Stimulated activated naive CD4-positive, alpha-beta T cell (primary cell): ENCODE measurements around the gene ALDH8A1.
"Not testable (repeated sequence)": the region's sequence is repeated elsewhere in the genome, so short reads cannot be mapped to it uniquely, and the experiment has no call there.

Experiments used
- DNase-seq, 6 experiments: peaks; one replicate each; lab custom pipeline; 2025; lab: John Stamatoyannopoulos, UW

The ALDH8A1 gene

GRCh38 chr6:134910593-134910935 lies 39.3 kb downstream of the ALDH8A1 start:
- DNase-seq, result no peak

DNA sequence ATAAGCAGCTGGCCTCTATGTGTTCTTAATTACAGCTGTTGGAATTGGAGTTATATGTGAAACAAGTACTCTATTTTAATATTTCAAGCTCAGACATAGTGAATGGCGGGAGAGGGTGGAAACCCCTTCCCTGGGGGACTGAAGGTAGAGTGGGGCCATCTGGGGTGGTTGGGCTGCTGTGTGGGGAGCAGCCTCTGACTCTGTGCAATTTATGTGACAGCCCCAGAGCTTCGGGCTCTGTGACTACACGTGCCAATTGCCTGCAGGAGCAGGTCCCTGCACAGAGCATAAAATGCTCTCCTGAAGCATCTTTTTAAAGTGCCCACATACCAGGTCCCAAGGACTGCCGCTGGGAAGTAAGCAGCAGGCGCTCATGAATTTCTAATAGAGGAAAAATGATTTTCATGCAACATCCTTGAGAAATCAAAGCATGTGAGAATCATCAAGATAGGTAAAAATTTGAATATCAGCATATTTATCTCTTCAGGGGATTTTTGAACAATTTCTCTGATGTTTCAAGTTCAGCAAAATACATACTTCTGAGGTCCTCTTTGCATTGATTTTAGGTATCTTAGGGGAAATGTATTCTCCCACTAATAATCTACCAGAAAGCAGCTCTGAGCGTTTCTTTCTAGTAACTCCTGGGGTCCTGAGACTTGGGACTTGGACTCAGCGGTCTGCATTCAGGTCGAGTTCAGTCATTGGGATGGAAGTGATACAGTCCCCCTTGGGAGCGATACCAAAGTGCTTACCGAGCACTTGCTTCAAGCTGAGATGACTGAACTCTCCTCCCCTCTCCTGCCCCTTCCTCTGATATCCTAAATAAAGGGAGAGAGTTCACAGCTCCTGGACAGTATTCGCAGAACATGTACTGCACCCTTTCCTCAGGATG lies 40.0 kb downstream of the ALDH8A1 start:
- DNase-seq, result no peak

DNA sequence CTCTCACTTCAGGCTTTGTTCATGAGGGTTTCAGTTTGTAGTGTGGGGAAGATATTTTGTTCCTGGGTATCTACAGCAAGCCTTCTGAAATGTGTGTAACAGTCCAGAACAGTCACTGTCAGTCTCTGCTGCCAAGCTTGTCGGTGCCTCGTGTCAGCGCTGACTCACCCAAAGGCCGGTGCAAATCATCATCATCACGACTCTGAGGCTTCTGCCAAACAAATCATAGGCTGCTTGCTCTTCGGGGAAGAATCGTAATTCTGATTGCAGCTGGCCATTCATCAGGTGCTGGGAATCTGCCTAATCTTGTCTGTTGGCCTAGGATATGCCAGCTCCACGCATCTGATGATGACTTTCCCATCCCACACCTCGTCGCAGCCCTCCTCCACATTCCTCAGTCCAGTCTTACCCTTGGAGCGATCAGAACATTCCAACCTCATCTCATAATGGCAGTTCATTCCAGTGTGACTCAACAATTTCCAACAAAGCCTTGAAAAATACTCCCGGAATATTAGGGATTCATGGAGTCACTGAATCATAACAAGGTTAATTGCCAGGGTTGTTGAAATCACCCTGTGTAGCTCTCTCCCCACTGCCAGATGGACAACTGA lies 40.9 kb downstream of the ALDH8A1 start:
- DNase-seq, result no peak

DNA sequence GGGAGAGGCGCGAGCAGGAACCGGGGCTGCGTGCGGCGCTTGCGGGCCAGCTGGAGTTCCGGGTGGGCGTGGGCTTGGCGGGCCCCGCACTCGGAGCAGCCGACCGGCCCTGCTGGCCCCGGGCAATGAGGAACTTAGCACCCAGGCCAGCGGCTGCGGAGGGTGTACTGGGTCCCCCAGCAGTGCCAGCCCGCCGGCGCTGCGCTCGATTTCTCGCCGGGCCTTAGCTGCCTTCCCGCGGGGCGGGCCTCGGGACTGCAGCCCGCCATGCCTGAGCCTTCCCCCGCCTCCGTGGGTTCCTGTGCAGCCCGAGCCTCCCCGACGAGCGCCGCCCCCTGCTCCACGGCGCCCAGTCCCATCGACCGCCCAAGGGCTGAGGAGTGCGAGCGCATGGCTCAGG lies 45.2 kb downstream of the ALDH8A1 start:
- not testable (repeated sequence) for DNase-seq

GRCh38 chr6:134903448-134903847 lies 46.5 kb downstream of the ALDH8A1 start:
- no peak for DNase-seq

GRCh38 chr6:134902936-134903335 lies 47.0 kb downstream of the ALDH8A1 start:
- DNase-seq, result no peak

- no peak for DNase-seq
These were observed 47.6 kb downstream of the ALDH8A1 start for GRCh38 chr6:134902074-134902861.

DNA sequence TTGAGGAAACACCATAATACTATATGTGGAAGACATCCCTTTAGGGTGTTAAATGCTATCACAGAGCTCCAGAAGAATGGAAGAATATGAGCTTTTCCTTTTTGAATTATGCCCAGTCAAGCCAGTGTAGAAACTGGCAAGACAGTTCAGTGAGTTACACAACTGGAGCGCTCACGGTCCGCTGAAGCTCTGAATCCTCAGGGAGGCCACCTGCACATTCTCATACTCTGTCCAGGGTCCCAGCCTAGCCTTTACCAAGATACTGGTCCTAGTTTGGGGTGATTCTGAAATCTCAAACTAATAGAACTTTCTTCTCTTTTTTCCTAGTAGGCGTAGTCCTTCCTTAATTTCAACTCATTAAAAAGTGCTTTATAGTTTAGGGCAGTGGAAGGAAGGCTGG lies 51.3 kb downstream of the ALDH8A1 start:
- DNase-seq, result no peak

DNA sequence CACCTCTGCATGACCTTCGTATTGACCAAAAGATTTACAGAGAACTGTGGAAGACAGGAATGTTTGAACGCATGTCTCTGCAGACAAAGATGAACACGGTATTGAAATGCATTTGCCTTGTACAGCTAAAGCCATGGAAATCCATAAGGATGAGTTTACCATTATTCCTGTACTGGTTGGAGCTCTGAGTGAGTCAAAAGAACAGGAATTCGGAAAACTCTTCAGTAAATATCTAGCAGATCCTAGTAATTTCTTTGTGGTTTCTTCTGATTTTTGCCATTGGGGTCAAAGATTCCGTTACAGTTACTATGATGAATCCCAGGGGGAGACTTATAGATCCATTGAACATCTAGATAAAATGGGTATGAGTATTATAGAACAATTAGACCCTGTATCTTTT lies 51.7 kb downstream of the ALDH8A1 start:
- not testable (repeated sequence) for DNase-seq

DNA sequence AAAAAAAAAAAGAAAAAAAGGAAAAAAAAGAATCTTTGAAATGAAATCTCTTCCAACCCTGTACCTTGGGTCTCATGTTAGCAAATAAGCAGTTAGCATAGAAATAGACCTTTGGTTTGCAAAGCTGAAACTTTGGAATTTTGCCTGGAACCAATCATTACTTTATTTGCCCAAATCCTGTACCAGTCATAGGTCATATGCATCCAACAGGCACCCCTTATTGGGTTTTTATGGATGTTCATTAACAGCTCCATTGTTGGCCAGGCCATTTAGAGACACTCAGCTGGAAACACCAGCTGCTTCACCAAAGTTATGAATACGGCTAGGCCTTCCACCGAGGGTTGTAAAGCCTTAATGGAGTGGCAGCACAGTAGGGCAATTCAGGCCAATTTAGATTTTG lies 53.0 kb downstream of the ALDH8A1 start:
- no peak for DNase-seq

GRCh38 chr6:134894800-134895199 lies 55.1 kb downstream of the ALDH8A1 start:
- DNase-seq, result no peak

DNA sequence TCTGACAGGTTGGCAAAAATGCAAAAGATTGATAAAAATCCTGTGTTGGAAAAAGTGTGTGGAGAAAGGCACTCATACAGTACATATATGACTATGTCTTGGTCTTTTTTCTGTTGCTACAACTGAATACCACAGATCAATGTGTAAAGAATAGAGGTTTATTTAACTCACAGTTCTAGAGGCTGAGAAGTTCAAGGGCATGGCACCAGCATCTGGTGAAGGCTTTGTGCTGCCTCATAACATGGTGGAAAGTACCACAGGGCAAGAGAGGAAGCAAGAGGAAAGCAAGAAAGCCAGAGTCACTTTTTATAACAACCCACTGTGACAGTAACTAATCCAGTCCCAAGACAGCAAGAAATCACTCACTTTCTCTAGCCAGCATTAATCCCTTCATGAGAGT lies 57.5 kb downstream of the ALDH8A1 start:
- no peak for DNase-seq

DNA sequence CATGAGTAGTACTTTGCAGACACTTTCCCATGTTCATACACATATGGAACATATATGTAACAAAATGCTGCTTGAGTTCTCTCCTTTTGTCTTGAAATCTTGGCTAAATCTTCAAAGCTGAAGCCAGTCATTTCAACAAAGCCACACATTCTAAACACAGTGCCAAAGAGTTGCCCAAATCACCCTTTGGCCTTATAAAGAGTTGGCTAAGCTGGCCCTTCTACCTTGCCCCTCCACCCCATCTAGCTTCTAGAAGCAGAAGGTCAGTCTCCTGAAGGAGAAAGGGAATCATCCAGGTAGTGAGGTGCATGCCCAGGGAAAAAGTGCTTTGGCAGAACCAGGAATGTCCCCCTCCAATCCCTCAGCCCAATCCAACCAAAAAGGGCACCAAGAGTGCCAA lies 58.3 kb downstream of the ALDH8A1 start:
- no peak for DNase-seq

GRCh38 chr6:134888316-134888715 lies 61.6 kb downstream of the ALDH8A1 start:
- no peak for DNase-seq

GRCh38 chr6:134884752-134885151 lies 65.1 kb downstream of the ALDH8A1 start:
- no peak for DNase-seq

DNA sequence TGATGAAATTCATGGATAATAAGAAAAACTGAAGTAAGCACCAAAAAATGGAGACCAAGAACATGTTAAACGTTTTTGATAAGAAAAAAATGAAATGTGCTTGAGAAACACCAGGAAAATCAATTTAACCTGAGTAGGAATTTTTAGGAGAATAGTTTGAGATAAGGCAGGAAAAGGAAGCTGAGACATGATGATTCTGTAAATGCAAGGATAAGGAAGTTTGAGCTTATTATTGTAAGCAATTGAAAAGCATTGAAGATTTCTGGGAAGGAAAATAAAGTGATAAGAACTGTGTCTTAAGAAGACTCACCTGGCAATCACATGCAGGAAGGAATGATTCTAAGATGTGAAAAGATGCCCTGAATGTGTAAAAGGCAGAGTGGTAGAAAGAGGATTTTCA lies 66.6 kb downstream of the ALDH8A1 start:
- no peak for DNase-seq

DNA sequence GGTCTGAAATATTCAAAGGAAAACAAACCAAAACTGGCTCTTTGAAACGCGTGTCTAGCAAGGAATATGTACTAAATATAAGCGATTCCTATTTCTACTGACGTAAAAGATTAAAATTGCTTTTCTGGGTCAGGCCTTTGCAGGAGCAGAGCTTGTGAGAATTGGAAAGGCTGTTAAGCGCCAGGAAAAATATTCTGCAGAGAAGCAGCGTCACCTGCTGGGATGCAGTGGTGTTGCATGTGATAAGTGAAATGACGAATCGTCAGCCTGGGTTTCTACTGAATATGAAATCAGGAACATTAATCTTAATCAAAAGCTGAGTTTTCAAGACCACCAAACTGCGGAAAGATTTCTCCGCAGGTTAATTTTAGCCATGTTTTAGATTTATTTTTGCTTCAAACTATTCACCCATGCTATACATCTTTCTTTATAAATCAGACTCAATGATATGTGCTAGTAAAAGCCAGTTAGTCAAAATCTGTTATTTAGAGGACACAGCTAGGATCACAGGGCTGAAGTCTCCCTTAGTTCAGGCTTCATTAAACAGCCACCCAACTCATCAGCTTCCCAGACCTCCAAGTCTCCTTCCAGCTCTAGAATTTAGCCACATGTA lies 67.4 kb downstream of the ALDH8A1 start:
- DNase-seq, result peak in 4 of 6 experiments; percentile 3 to 48 (median 38)

DNA sequence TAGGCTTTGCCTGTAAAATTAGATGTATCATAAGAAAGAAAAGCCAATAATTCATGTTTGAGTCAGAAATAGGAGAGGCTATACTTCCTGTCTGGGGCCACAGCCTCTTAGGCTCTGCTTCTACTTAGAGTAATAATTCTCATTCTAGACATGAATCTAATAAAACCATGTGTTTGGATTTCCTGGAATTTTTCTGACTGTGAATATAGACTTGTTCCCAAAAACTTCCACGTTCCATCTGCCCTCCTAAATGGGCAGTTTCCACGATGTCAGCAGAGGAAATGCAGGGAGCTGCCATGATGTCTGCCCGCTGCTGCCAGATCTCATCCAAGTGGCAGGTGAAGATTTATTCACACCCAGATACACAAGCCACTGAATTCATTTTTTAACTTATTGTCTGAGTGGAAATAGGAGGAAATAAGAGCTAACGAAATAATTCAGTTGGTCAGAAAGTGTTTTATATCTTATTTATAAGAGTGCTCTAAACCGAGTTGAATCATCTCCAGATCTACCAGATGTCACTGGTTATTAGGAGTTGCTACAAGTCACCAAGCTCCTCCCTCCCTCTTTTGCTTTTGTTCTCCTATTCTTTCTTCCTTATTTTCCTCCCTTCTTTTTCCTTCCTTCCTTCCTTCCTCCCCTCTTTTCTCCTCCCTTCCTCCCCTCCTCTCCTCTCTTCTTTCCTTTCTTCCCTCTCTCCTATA lies 69.3 kb downstream of the ALDH8A1 start:
- no peak for DNase-seq

DNA sequence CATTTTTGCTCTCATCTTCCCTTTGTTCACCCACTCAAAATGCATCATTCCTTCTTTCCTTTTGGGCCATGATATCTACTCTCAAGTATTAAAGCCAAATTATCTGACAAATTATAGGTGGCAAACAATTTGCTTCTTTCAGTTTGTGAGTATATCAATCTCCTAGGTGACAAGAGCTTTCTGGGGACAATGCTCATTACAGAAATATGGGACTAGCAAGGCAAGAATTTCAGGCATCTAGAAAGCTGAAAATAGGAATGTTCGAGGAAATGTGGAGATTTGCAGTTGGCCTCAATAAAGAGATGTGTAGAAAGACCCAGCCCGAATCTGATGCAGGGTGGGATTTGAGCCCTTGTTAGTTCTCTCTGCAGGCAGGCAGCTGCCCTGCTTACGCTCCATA lies 71.8 kb downstream of the ALDH8A1 start:
- no peak for DNase-seq

DNA sequence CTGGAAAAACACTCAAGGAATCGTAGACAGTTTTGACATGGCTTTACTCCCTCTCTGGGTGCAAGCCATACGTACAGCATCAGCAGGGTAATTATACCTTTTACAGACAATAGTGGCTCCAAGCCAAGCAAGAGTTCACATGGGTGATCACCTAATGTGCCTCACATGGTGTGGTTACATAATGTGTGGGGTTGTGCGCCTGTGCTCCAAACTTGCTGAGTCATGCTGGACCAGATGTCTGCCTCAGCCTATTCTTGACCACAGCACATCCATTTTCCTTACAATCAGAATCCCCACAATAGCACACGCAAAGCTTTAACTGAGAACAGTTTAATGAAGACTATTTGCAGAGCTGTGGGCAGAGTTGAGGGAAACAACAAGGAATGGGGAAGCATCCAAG lies 74.5 kb downstream of the ALDH8A1 start:
- DNase-seq, result peak in 1 of 6 experiments; percentile 1

DNA sequence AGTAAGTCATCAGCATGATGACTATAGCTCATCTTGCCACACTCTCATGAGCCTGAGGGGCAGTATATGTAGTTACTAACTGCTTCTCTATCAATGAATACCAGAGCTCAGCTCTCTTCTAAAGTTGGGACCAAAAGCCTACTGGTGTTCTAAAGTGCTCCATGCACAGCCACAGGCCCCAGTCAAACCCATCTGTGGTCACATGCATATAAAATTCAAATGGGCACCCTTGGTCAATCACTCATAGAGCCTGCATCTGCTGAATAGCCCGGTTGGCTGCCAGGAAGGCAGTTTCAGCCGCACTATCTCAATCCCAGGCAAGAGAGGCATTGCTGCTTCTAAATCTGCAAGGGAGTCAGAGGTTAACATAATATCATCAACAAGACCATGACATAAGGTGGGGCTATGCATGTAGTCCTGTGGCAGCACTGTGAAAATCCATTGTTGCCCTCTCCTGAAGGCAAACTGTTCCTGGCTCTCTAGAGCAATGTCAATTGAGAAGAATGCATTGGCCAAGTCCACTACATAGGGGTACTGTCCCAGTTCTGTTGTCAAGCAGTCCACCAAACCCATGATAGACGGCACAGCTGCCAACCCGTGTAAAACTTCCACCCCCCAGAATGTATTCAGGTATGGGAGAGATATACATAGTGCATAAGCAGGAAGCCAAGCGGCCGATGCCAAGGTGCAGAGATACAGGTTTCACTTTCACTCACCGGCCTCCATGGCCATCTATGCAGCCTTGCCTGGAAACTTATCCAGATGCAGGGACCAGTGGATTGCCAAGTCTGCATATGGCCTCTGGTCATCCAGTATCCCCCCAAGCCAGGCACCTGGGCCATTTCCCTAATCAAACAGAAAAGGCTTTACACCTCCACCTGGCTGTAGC lies 76.2 kb downstream of the ALDH8A1 start:
- DNase-seq, result peak in 2 of 6 experiments; percentile 1 to 27
